Measurements from ENCODE around the gene PLEKHG4B. TPM values are rescaled to one million over a fixed set of nuclear protein-coding genes. Genes with fewer than 3 reads are reported as not detected.

Gene PLEKHG4B
- total RNA-seq, 1 experiment from 2014 or later, result 44.3 TPM

DNA sequence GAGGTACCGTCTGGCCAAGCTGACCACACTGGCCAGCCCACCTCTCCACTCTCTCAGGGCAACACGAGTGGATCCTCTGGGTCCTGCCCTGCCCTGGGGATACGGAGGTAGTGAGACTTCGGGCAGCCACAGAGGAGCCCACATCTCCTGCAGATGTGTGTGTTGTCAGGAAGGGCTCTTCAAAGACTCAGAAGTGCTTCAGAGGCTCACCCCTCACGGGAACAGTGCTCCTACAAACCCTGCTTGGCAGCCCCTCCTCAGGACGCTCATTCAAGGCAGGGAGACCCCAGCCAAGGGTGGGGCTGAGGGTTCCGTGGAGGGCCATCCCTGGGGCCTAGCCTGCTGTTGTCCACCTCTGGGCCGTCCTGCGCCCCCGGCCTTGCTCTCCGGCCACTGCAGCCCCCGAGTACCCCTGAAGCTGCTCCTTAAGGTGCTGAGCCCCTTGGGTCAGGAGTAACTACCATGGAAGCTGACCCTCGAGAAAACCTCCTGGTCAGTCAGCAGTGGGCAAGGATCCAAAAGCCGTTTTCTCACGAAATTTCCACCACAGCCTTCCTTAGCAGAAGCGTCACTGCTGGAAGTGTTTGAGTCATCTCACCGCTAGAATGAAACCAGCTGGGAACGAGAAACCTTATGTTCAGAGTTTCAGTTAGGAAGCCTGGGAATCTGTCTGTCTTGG lies 76.2 kb downstream of the PLEKHG4B start:
- Mint-ChIP-seq H3K27me3 (ENCODE audit: low read depth) (no peaks in the 10 kb centered on the region), H3K36me3 (ENCODE audit: insufficient read depth in 1 of 3, low read depth in 3 of 3) (peaks cover 15 to 51% (median 50%) of the 10 kb centered on the region in 3 experiments), H3K27ac (0 out of 7 replicates have a peak overlapping the region, but pooled peaks of 1 of the 3 experiments have one; percentile 5), H3K9me3 (peaks cover 15 to 17% of the 10 kb centered on the region in 2 experiments), H3K4me3 (no peak overlapping the region), H3K4me1 (peaks cover 0 to 5% of the 10 kb centered on the region in 2 experiments; a peak in 1 of 4 replicates)
- no CpG with 5 or more reads among the region's 18 CpGs for WGBS (ENCODE audit: extremely low coverage, insufficient read length, low lambda C conversion rate)
- no peaks in the 10 kb centered on the region for H3K27me3 ChIP-seq (ENCODE audit: insufficient read depth, low read length)
- no peaks in the 10 kb centered on the region for H3K23me2 ChIP-seq (ENCODE audit: insufficient read length, low read depth, low read length, poor library complexity, severe bottlenecking)
- H3K79me1 ChIP-seq (ENCODE audit: insufficient read depth, low read depth, low read length, poor library complexity, severe bottlenecking), result no peaks in the 10 kb centered on the region
- no peak overlapping the region for H2BK15ac ChIP-seq (ENCODE audit: low read depth, low read length)
- H2AK5ac ChIP-seq (ENCODE audit: insufficient read length, low read length), result no peak overlapping the region
- H4K20me1 ChIP-seq (ENCODE audit: control insufficient read depth, insufficient read depth, insufficient read length), result no peaks in the 10 kb centered on the region
- H2BK12ac ChIP-seq (ENCODE audit: insufficient read length, low read depth, low read length), result no peak overlapping the region
- no peaks in the 10 kb centered on the region for H3K4me1 ChIP-seq (ENCODE audit: insufficient read depth, low read length)
- no peak overlapping the region for H3K23ac ChIP-seq (ENCODE audit: insufficient read length, low read depth, low read length)
- no peak overlapping the region for H3T11ph ChIP-seq (ENCODE audit: low read length)
- no peak overlapping the region for H3K9ac ChIP-seq (ENCODE audit: extremely low read depth, insufficient read length, low read length)
- TF ChIP-seq, protein P1, sequence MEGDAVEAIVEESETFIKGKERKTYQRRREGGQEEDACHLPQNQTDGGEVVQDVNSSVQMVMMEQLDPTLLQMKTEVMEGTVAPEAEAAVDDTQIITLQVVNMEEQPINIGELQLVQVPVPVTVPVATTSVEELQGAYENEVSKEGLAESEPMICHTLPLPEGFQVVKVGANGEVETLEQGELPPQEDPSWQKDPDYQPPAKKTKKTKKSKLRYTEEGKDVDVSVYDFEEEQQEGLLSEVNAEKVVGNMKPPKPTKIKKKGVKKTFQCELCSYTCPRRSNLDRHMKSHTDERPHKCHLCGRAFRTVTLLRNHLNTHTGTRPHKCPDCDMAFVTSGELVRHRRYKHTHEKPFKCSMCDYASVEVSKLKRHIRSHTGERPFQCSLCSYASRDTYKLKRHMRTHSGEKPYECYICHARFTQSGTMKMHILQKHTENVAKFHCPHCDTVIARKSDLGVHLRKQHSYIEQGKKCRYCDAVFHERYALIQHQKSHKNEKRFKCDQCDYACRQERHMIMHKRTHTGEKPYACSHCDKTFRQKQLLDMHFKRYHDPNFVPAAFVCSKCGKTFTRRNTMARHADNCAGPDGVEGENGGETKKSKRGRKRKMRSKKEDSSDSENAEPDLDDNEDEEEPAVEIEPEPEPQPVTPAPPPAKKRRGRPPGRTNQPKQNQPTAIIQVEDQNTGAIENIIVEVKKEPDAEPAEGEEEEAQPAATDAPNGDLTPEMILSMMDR (conservative IDR thresholded peaks at IDR 0.05), result no peak
- no peak overlapping the region for H4K5ac ChIP-seq (ENCODE audit: insufficient read length, low read depth, low read length)
- no peaks in the 10 kb centered on the region for H3K79me2 ChIP-seq (ENCODE audit: insufficient read depth, low read length)
- no peak overlapping the region for H3K27ac ChIP-seq (ENCODE audit: insufficient read length, low read depth, low read length)
- H3K4ac ChIP-seq (ENCODE audit: low read depth, low read length), result no peak overlapping the region
- DNase-seq, result peak; percentile 12
- no peak overlapping the region for H3K56ac ChIP-seq (ENCODE audit: insufficient read length, low read depth, low read length)
- H4K8ac ChIP-seq (replicated peaks; ENCODE audit: insufficient read length, low read depth, low read length), result no peak overlapping the region
- no peak overlapping the region for H3K14ac ChIP-seq (ENCODE audit: insufficient read depth, low read length)
- H2BK20ac ChIP-seq (ENCODE audit: low read depth, low read length, poor library complexity, severe bottlenecking), result no peak overlapping the region
- H3K18ac ChIP-seq (ENCODE audit: insufficient read length, low read depth, low read length), result no peak overlapping the region
- no peak overlapping the region for H2AFZ ChIP-seq (ENCODE audit: low read length)
- H2BK5ac ChIP-seq (ENCODE audit: insufficient read length, low read length), result no peak overlapping the region
- H4K91ac ChIP-seq (ENCODE audit: insufficient read length, low read depth, low read length), result no peak overlapping the region
- no peak overlapping the region for H3K4me2 ChIP-seq (ENCODE audit: insufficient read depth, insufficient read length, low read length)
- no peaks in the 10 kb centered on the region for H3K9me3 ChIP-seq (ENCODE audit: control insufficient read depth, low read depth, low read length)
- H2BK120ac ChIP-seq (ENCODE audit: low read depth, low read length, poor library complexity, severe bottlenecking), result no peak overlapping the region

Data from H9 (cell line).